GM23338 (cell line): ENCODE data around the gene MORC1. TPM values are rescaled to one million over a fixed set of nuclear protein-coding genes. Genes with fewer than 3 reads are reported as not detected.

Experiments
- ATAC-seq: fragments of 200-7000 bp; cut with Tn5 transposase; 3 replicates; pipeline ENCODE4 v1.9.1; 2020
- DNase-seq: peaks from one replicate; pipeline ENCODE4 v3.0.0-alpha.2; 2015; ENCODE audit warnings: low spot score
- H2AFZ ChIP-seq: fragments of 200-600 bp; sonication (generic); 2 replicates; pipeline ENCODE4 v1.8.0; 2016; ENCODE audit warnings: antibody characterized with exemption, mild to moderate bottlenecking, moderate library complexity
- H3F3A ChIP-seq: fragments of 200-600 bp; sonication (generic); replicated peaks from 2 replicates; pipeline ENCODE4 v1.8.0; 2017; ENCODE audit warnings: antibody characterized with exemption, mixed run types, low read depth
- H3K27ac ChIP-seq: fragments of 200-600 bp; sonication (generic); 2 replicates; pipeline ENCODE4 v1.6.1; 2016; ENCODE audit warnings: low read depth
- H3K27me3 ChIP-seq: fragments of 200-600 bp; sonication (generic); 2 replicates; pipeline ENCODE4 v1.8.0; 2016; ENCODE audit warnings: mild to moderate bottlenecking, mixed run types, moderate library complexity; ENCODE audit not compliant: insufficient read depth
- H3K36me3 ChIP-seq: fragments of 200-600 bp; sonication (generic); 2 replicates; pipeline ENCODE4 v1.8.0; 2016; ENCODE audit warnings: mild to moderate bottlenecking; ENCODE audit not compliant: insufficient read depth
- H3K4me1 ChIP-seq: fragments of 200-600 bp; sonication (generic); 2 replicates; pipeline ENCODE4 v1.8.0; 2016; ENCODE audit warnings: mild to moderate bottlenecking, moderate library complexity; ENCODE audit not compliant: insufficient read depth
- H3K4me2 ChIP-seq: fragments of 200-600 bp; sonication (generic); 2 replicates; pipeline ENCODE4 v1.7.1; 2017; ENCODE audit warnings: mixed run types
- H3K4me3 ChIP-seq: fragments of 200-600 bp; sonication (generic); 2 replicates; pipeline ENCODE4 v1.6.1; 2016; ENCODE audit warnings: mixed run types
- H3K79me2 ChIP-seq: fragments of 200-600 bp; sonication (generic); replicated peaks from 2 replicates; pipeline ENCODE4 v1.8.0; 2017; ENCODE audit warnings: mild to moderate bottlenecking; ENCODE audit not compliant: insufficient read depth
- H3K9me2 ChIP-seq: fragments of 200-600 bp; sonication (generic); 2 replicates; pipeline ENCODE4 v1.8.0; 2017; ENCODE audit not compliant: insufficient read depth
- H4K20me1 ChIP-seq: fragments of 200-600 bp; sonication (generic); replicated peaks from 2 replicates; pipeline ENCODE4 v1.8.0; 2017; ENCODE audit warnings: mild to moderate bottlenecking; ENCODE audit not compliant: insufficient read depth
- H3K27ac Mint-ChIP-seq: 2 replicates; pipeline ENCODE4 v1.8.0; 2020; ENCODE audit warnings: inconsistent platforms, mild to moderate bottlenecking, moderate library complexity, mixed read lengths
- H3K27me3 Mint-ChIP-seq: 3 replicates; pipeline ENCODE4 v1.8.0; 2022; ENCODE audit warnings: low read depth, mild to moderate bottlenecking, moderate library complexity, mixed read lengths, inconsistent platforms; ENCODE audit not compliant: insufficient read depth, poor library complexity
- H3K36me3 Mint-ChIP-seq: 3 replicates; pipeline ENCODE4 v1.8.0; 2021; ENCODE audit warnings: low read depth, mild to moderate bottlenecking, inconsistent platforms, moderate library complexity, mixed read lengths
- H3K4me1 Mint-ChIP-seq: 3 replicates; pipeline ENCODE4 v1.8.0; 2020; ENCODE audit warnings: mild to moderate bottlenecking, inconsistent platforms, mixed read lengths
- H3K4me3 Mint-ChIP-seq: 3 replicates; pipeline ENCODE4 v1.8.0; 2021; ENCODE audit warnings: moderate library complexity, mild to moderate bottlenecking, inconsistent platforms, mixed read lengths
- H3K9me3 Mint-ChIP-seq: 3 replicates; pipeline ENCODE4 v1.8.0; 2020; ENCODE audit warnings: moderate library complexity, mild to moderate bottlenecking, inconsistent platforms, mixed read lengths
- CREB1 ChIP-seq: fragments of 250-450 bp; sonication (Bioruptor Pico); IDR thresholded peaks from 2 replicates; pipeline ENCODE4 v1.5.0; 2020; ENCODE audit warnings: low read depth, mild to moderate bottlenecking, moderate library complexity
- EZH2 ChIP-seq: fragments of 200-600 bp; sonication (generic); IDR thresholded peaks from one replicate; pipeline ENCODE4 v1.8.0; 2017; ENCODE audit warnings: antibody characterized with exemption, mild to moderate bottlenecking, low read depth; ENCODE audit not compliant: unreplicated experiment
- EZH2phosphoT487 ChIP-seq: fragments of 200-600 bp; sonication (generic); IDR thresholded peaks from one replicate; pipeline ENCODE4 v1.8.1; 2018; ENCODE audit warnings: antibody characterized with exemption; ENCODE audit not compliant: unreplicated experiment
- JUNB ChIP-seq: IDR thresholded peaks from one replicate; pipeline ENCODE4 v1.6.1; 2016; ENCODE audit warnings: antibody characterized with exemption; ENCODE audit not compliant: unreplicated experiment
- NANOG ChIP-seq: IDR thresholded peaks from 2 replicates; pipeline ENCODE4 v1.6.1; 2016; ENCODE audit warnings: antibody characterized with exemption, borderline replicate concordance
- POLR2AphosphoS5 ChIP-seq: IDR thresholded peaks from 2 replicates; pipeline ENCODE4 v1.6.1; 2016; ENCODE audit warnings: antibody characterized with exemption, low read depth
- STAT1 ChIP-seq: IDR thresholded peaks from one replicate; pipeline ENCODE4 v1.6.1; 2016; ENCODE audit warnings: antibody characterized with exemption; ENCODE audit not compliant: unreplicated experiment
- ZNF114 ChIP-seq: fragments of 250-450 bp; sonication (Bioruptor Pico); IDR thresholded peaks from 2 replicates; pipeline ENCODE4 v1.5.0; 2020; ENCODE audit warnings: mild to moderate bottlenecking, moderate library complexity
- ZNF331 ChIP-seq: fragments of 250-450 bp; sonication (Bioruptor Pico); IDR thresholded peaks from 2 replicates; pipeline ENCODE4 v1.5.0; 2020; ENCODE audit warnings: low read depth, mild to moderate bottlenecking, moderate library complexity
- polyA plus RNA-seq: library from polyadenylated mRNA; unstranded; fragments of >200 nt; fragmentation: Nextera tagmentation; extraction: Ambion mirVana; gene quantifications from 2 replicates; pipeline ENCODE4 v1.2.1, GENCODE V29; 2016
- total RNA-seq: library from RNA; depleted of rRNA; stranded (reverse); fragments of >200 nt; shearing (Covaris generic); gene quantifications from 2 replicates; pipeline ENCODE4 v1.2.3, GENCODE V29; 2014
- TF ChIP-seq, protein P1 (sequence below): IDR thresholded peaks from one replicate; pipeline ENCODE4 v1.6.1; 2018; ENCODE audit warnings: antibody characterized with exemption; ENCODE audit not compliant: unreplicated experiment
- TF ChIP-seq, protein P2 (sequence below): fragments of 250-450 bp; sonication (Bioruptor Pico); IDR thresholded peaks from 2 replicates; pipeline ENCODE4 v1.5.0; 2020; ENCODE audit warnings: mild to moderate bottlenecking, moderate library complexity
- TF ChIP-seq, protein P3 (sequence below): IDR thresholded peaks from 2 replicates; pipeline ENCODE4 v1.6.1; 2016; ENCODE audit warnings: antibody characterized with exemption
- TF ChIP-seq, protein P4 (sequence below), 2 experiments: fragments of 200-600 bp in 1 of 2; sonication (generic) in 1 of 2; conservative IDR thresholded peaks; 2 replicates each; pipeline versions ENCODE4 v1.5.1 to v1.6.1; 2016 to 2017; ENCODE audit warnings: antibody characterized with exemption in 2 of 2, low read depth in 2 of 2, mild to moderate bottlenecking in 2 of 2, moderate library complexity in 1 of 2

The MORC1 gene
- total and polyA plus RNA-seq, 2 experiments from 2014 or later = not detected

DNA sequence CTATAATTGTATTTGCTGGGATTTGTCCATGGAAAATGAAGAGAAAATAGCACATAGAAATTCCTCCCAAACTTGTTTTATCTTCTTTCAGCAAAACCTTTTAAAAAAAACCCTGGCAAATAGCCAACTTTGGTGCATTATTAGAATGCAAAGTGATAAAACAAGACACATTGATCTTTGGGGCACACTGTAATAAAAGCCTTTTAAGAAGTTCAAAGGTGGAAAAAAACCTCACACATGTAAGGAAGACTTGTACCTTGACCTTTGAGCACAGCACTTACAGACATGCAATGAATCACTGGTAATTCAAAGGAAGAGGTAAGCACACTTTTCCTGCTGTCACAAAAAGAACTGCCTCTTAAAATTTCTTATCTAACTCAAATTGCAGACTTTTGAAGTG, 8.0 kb upstream of the MORC1 start:
- H3K4me3 Mint-ChIP-seq = no peak overlapping the region
- H3K36me3 Mint-ChIP-seq = peaks cover 13% of the 10 kb centered on the region
- no peak for TF ChIP-seq CREB1 (CRISPR knock-in tag)
- TF ChIP-seq ZNF114 = no peak
- TF ChIP-seq JUNB = no peak
- no peak for TF ChIP-seq EZH2
- TF ChIP-seq EZH2phosphoT487 = no peak
- TF ChIP-seq ZNF331 (CRISPR knock-in tag) = no peak
- TF ChIP-seq, protein P1, sequence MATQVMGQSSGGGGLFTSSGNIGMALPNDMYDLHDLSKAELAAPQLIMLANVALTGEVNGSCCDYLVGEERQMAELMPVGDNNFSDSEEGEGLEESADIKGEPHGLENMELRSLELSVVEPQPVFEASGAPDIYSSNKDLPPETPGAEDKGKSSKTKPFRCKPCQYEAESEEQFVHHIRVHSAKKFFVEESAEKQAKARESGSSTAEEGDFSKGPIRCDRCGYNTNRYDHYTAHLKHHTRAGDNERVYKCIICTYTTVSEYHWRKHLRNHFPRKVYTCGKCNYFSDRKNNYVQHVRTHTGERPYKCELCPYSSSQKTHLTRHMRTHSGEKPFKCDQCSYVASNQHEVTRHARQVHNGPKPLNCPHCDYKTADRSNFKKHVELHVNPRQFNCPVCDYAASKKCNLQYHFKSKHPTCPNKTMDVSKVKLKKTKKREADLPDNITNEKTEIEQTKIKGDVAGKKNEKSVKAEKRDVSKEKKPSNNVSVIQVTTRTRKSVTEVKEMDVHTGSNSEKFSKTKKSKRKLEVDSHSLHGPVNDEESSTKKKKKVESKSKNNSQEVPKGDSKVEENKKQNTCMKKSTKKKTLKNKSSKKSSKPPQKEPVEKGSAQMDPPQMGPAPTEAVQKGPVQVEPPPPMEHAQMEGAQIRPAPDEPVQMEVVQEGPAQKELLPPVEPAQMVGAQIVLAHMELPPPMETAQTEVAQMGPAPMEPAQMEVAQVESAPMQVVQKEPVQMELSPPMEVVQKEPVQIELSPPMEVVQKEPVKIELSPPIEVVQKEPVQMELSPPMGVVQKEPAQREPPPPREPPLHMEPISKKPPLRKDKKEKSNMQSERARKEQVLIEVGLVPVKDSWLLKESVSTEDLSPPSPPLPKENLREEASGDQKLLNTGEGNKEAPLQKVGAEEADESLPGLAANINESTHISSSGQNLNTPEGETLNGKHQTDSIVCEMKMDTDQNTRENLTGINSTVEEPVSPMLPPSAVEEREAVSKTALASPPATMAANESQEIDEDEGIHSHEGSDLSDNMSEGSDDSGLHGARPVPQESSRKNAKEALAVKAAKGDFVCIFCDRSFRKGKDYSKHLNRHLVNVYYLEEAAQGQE = no peak
- TF ChIP-seq, protein P2, sequence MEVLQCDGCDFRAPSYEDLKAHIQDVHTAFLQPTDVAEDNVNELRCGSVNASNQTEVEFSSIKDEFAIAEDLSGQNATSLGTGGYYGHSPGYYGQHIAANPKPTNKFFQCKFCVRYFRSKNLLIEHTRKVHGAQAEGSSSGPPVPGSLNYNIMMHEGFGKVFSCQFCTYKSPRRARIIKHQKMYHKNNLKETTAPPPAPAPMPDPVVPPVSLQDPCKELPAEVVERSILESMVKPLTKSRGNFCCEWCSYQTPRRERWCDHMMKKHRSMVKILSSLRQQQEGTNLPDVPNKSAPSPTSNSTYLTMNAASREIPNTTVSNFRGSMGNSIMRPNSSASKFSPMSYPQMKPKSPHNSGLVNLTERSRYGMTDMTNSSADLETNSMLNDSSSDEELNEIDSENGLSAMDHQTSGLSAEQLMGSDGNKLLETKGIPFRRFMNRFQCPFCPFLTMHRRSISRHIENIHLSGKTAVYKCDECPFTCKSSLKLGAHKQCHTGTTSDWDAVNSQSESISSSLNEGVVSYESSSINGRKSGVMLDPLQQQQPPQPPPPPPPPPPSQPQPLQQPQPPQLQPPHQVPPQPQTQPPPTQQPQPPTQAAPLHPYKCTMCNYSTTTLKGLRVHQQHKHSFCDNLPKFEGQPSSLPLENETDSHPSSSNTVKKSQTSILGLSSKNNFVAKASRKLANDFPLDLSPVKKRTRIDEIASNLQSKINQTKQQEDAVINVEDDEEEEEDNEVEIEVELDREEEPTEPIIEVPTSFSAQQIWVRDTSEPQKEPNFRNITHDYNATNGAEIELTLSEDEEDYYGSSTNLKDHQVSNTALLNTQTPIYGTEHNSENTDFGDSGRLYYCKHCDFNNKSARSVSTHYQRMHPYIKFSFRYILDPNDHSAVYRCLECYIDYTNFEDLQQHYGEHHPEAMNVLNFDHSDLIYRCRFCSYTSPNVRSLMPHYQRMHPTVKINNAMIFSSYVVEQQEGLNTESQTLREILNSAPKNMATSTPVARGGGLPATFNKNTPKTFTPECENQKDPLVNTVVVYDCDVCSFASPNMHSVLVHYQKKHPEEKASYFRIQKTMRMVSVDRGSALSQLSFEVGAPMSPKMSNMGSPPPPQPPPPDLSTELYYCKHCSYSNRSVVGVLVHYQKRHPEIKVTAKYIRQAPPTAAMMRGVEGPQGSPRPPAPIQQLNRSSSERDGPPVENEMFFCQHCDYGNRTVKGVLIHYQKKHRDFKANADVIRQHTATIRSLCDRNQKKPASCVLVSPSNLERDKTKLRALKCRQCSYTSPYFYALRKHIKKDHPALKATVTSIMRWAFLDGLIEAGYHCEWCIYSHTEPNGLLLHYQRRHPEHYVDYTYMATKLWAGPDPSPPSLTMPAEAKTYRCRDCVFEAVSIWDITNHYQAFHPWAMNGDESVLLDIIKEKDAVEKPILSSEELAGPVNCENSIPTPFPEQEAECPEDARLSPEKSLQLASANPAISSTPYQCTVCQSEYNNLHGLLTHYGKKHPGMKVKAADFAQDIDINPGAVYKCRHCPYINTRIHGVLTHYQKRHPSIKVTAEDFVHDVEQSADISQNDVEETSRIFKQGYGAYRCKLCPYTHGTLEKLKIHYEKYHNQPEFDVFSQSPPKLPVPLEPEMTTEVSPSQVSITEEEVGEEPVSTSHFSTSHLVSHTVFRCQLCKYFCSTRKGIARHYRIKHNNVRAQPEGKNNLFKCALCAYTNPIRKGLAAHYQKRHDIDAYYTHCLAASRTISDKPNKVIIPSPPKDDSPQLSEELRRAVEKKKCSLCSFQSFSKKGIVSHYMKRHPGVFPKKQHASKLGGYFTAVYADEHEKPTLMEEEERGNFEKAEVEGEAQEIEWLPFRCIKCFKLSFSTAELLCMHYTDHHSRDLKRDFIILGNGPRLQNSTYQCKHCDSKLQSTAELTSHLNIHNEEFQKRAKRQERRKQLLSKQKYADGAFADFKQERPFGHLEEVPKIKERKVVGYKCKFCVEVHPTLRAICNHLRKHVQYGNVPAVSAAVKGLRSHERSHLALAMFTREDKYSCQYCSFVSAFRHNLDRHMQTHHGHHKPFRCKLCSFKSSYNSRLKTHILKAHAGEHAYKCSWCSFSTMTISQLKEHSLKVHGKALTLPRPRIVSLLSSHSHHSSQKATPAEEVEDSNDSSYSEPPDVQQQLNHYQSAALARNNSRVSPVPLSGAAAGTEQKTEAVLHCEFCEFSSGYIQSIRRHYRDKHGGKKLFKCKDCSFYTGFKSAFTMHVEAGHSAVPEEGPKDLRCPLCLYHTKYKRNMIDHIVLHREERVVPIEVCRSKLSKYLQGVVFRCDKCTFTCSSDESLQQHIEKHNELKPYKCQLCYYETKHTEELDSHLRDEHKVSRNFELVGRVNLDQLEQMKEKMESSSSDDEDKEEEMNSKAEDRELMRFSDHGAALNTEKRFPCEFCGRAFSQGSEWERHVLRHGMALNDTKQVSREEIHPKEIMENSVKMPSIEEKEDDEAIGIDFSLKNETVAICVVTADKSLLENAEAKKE (CRISPR knock-in tag) = no peak
- TF ChIP-seq POLR2AphosphoS5 = no peak
- no peak for TF ChIP-seq NANOG
- TF ChIP-seq, protein P3, sequence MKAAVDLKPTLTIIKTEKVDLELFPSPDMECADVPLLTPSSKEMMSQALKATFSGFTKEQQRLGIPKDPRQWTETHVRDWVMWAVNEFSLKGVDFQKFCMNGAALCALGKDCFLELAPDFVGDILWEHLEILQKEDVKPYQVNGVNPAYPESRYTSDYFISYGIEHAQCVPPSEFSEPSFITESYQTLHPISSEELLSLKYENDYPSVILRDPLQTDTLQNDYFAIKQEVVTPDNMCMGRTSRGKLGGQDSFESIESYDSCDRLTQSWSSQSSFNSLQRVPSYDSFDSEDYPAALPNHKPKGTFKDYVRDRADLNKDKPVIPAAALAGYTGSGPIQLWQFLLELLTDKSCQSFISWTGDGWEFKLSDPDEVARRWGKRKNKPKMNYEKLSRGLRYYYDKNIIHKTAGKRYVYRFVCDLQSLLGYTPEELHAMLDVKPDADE = no peak
- TF ChIP-seq, protein P4, sequence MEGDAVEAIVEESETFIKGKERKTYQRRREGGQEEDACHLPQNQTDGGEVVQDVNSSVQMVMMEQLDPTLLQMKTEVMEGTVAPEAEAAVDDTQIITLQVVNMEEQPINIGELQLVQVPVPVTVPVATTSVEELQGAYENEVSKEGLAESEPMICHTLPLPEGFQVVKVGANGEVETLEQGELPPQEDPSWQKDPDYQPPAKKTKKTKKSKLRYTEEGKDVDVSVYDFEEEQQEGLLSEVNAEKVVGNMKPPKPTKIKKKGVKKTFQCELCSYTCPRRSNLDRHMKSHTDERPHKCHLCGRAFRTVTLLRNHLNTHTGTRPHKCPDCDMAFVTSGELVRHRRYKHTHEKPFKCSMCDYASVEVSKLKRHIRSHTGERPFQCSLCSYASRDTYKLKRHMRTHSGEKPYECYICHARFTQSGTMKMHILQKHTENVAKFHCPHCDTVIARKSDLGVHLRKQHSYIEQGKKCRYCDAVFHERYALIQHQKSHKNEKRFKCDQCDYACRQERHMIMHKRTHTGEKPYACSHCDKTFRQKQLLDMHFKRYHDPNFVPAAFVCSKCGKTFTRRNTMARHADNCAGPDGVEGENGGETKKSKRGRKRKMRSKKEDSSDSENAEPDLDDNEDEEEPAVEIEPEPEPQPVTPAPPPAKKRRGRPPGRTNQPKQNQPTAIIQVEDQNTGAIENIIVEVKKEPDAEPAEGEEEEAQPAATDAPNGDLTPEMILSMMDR (conservative IDR thresholded peaks at IDR 0.05; ENCODE audit: low read depth in 2 of 2) = no peak
- no peak for TF ChIP-seq STAT1
- Histone ChIP-seq H3K79me2 (no peaks in the 10 kb centered on the region), H3K9me2 (peaks cover 5% of the 10 kb centered on the region; the same call in 1 of the 2 replicates), H3K4me3 (no peak overlapping the region), H3K27ac (no peak overlapping the region), H3F3A (no peaks in the 10 kb centered on the region), H3K4me1 (no peaks in the 10 kb centered on the region), H3K4me2 (no peak overlapping the region), H2AFZ (no peak overlapping the region), H4K20me1 (no peaks in the 10 kb centered on the region), H3K27me3 (no peaks in the 10 kb centered on the region), H3K36me3 (peaks cover 6% of the 10 kb centered on the region; the same call in 1 of the 2 replicates)
- DNase-seq (no peak), ATAC-seq (no peak)
- no peaks in the 10 kb centered on the region for H3K27me3 Mint-ChIP-seq
- H3K27ac Mint-ChIP-seq = no peak overlapping the region
- peaks cover 20% of the 10 kb centered on the region for H3K9me3 Mint-ChIP-seq
- no peaks in the 10 kb centered on the region; the same call in 2 of the 3 replicates for H3K4me1 Mint-ChIP-seq
